Astrocyte (in vitro differentiated cells and primary cell): ENCODE data around the gene EDDM13.

Experiments
- EZH2 ChIP-seq: IDR thresholded peaks from 2 replicates; pipeline ENCODE4 v1.6.1; 2012; ENCODE audit warnings: mild to moderate bottlenecking, low read length, inconsistent platforms; ENCODE audit not compliant: insufficient read depth
- TF ChIP-seq, protein P1 (sequence below): IDR thresholded peaks from 2 replicates; pipeline ENCODE4 v1.5.1; 2011; ENCODE audit warnings: low read depth, mild to moderate bottlenecking, inconsistent platforms, low read length, moderate library complexity; ENCODE audit not compliant: insufficient read depth

GRCh38 chr19:56312787-56313657, 40.5 kb downstream of the EDDM13 start:
- TF ChIP-seq, protein P1, sequence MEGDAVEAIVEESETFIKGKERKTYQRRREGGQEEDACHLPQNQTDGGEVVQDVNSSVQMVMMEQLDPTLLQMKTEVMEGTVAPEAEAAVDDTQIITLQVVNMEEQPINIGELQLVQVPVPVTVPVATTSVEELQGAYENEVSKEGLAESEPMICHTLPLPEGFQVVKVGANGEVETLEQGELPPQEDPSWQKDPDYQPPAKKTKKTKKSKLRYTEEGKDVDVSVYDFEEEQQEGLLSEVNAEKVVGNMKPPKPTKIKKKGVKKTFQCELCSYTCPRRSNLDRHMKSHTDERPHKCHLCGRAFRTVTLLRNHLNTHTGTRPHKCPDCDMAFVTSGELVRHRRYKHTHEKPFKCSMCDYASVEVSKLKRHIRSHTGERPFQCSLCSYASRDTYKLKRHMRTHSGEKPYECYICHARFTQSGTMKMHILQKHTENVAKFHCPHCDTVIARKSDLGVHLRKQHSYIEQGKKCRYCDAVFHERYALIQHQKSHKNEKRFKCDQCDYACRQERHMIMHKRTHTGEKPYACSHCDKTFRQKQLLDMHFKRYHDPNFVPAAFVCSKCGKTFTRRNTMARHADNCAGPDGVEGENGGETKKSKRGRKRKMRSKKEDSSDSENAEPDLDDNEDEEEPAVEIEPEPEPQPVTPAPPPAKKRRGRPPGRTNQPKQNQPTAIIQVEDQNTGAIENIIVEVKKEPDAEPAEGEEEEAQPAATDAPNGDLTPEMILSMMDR = no peak
- no peak for TF ChIP-seq EZH2
